Endodermal cell (in vitro differentiated cells): Measurements from ENCODE around the gene AHSP. TPM values are rescaled to one million over a fixed set of nuclear protein-coding genes. Genes with fewer than 3 reads are reported as not detected.

Experiments
- DNase-seq: peaks from one replicate; pipeline ENCODE4 v3.0.0-alpha.2; 2017
- H3K27ac ChIP-seq: 2 replicates; pipeline ENCODE4 v1.5.1; 2013; ENCODE audit warnings: mild to moderate bottlenecking, low read depth, low read length, moderate library complexity
- H3K27me3 ChIP-seq: 2 replicates; pipeline ENCODE4 v1.6.1; 2013; ENCODE audit warnings: mild to moderate bottlenecking, low read length, moderate library complexity; ENCODE audit not compliant: insufficient read depth, control insufficient read depth, poor library complexity, severe bottlenecking
- H3K36me3 ChIP-seq: 2 replicates; pipeline ENCODE4 v1.7.0; 2013; ENCODE audit warnings: mild to moderate bottlenecking, low read length, moderate library complexity; ENCODE audit not compliant: control insufficient read depth, insufficient read depth
- H3K4me1 ChIP-seq: one replicate; pipeline ENCODE4 v1.7.0; 2013; ENCODE audit warnings: low read length; ENCODE audit not compliant: control insufficient read depth, insufficient read depth
- H3K4me3 ChIP-seq: 2 replicates; pipeline ENCODE4 v1.5.1; 2013; ENCODE audit warnings: mild to moderate bottlenecking, low read length, moderate library complexity
- H3K9ac ChIP-seq: 2 replicates; pipeline ENCODE4 v1.6.1; 2013; ENCODE audit warnings: mild to moderate bottlenecking, low read length, moderate library complexity; ENCODE audit not compliant: poor library complexity, severe bottlenecking; ENCODE audit errors: extremely low read depth
- H3K9me3 ChIP-seq: 2 replicates; pipeline ENCODE4 v1.6.1; 2013; ENCODE audit warnings: mild to moderate bottlenecking, low read length, moderate library complexity; ENCODE audit not compliant: control insufficient read depth
- H3K27ac Mint-ChIP-seq: 2 replicates; pipeline ENCODE4 v1.8.0; 2020; ENCODE audit warnings: mixed read lengths
- H3K27me3 Mint-ChIP-seq: 2 replicates; pipeline ENCODE4 v1.8.0; 2021; ENCODE audit warnings: mild to moderate bottlenecking, mixed read lengths; ENCODE audit not compliant: insufficient read depth
- H3K36me3 Mint-ChIP-seq: 2 replicates; pipeline ENCODE4 v1.8.0; 2020; ENCODE audit warnings: low read depth, mixed read lengths
- H3K4me1 Mint-ChIP-seq: 2 replicates; pipeline ENCODE4 v1.8.0; 2020; ENCODE audit warnings: mixed read lengths
- H3K4me3 Mint-ChIP-seq: 2 replicates; pipeline ENCODE4 v1.8.0; 2020; ENCODE audit warnings: mild to moderate bottlenecking, moderate library complexity, mixed read lengths
- H3K9me3 Mint-ChIP-seq: 2 replicates; pipeline ENCODE4 v1.8.0; 2020; ENCODE audit warnings: mild to moderate bottlenecking, mixed read lengths
- WGBS, 2 experiments: methylation state at CpG; one replicate each; pipeline versions ENCODE4 v1.1.5 to v1.1.7; 2013; ENCODE audit warnings: missing lambda C conversion rate in 2 of 2, mixed read lengths in 1 of 2; ENCODE audit not compliant: insufficient coverage in 1 of 2, insufficient read length in 1 of 2; 5-methylcytosine and 5-hydroxymethylcytosine counted together
- total RNA-seq, 2 donors: library from RNA; stranded (reverse); fragmentation: NEBNext Ultra II Directional in 1 of 2; extraction: Animal tissue kit (Norgen Biotek cat#: 25700) in 1 of 2; gene quantifications; 2 replicates in 1 of 2; 3 replicates in 1 of 2; pipeline ENCODE4 v1.2.1, GENCODE V29; 2021
- TF ChIP-seq, protein P1 (sequence below): fragments of 200-600 bp; sonication (generic); conservative IDR thresholded peaks from 2 replicates; pipeline ENCODE4 v1.5.0; 2021; ENCODE audit warnings: antibody characterized with exemption, mild to moderate bottlenecking

Gene AHSP
- total RNA-seq, 2 donors from 2014 or later, result not detected

DNA sequence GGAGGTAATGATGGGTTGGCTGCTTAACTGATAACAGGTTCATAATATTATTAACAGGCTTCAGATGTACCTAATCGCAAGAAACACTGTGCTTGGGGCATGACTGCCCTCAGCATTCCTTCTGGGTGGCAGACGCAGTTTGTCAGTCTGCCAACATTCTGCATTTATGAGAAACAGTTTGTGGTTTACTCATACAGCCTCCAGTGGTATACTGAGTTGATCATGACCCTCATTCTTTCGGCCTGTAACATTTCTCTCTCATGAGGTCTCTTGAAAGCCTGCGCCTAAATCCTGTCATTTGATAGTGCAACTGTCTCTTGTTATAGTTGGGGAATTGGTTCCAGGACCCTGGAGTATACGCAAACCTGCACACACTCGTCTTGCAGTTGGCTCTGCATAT is 14.6 kb upstream of the AHSP start:
- Histone ChIP-seq H3K9me3 (no peaks in the 10 kb centered on the region), H3K4me3 (no peak overlapping the region), H3K4me1 (no peaks in the 10 kb centered on the region), H3K27me3 (no peaks in the 10 kb centered on the region), H3K9ac (no peak overlapping the region), H3K36me3 (no peaks in the 10 kb centered on the region), H3K27ac (no peak overlapping the region)
- H3K9me3 Mint-ChIP-seq, result peaks cover 20% of the 10 kb centered on the region
- H3K27me3 Mint-ChIP-seq, result peaks cover 21% of the 10 kb centered on the region
- no peak overlapping the region for H3K27ac Mint-ChIP-seq
- DNase-seq, result no peak
- no peaks in the 10 kb centered on the region for H3K36me3 Mint-ChIP-seq
- 47 to 61% methylated on average over 4 to 6 of the region's 6 CpGs for WGBS, 2 experiments
- H3K4me3 Mint-ChIP-seq, result no peak overlapping the region
- TF ChIP-seq, protein P1, sequence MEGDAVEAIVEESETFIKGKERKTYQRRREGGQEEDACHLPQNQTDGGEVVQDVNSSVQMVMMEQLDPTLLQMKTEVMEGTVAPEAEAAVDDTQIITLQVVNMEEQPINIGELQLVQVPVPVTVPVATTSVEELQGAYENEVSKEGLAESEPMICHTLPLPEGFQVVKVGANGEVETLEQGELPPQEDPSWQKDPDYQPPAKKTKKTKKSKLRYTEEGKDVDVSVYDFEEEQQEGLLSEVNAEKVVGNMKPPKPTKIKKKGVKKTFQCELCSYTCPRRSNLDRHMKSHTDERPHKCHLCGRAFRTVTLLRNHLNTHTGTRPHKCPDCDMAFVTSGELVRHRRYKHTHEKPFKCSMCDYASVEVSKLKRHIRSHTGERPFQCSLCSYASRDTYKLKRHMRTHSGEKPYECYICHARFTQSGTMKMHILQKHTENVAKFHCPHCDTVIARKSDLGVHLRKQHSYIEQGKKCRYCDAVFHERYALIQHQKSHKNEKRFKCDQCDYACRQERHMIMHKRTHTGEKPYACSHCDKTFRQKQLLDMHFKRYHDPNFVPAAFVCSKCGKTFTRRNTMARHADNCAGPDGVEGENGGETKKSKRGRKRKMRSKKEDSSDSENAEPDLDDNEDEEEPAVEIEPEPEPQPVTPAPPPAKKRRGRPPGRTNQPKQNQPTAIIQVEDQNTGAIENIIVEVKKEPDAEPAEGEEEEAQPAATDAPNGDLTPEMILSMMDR, result no peak
- H3K4me1 Mint-ChIP-seq, result peaks cover 10% of the 10 kb centered on the region

DNA sequence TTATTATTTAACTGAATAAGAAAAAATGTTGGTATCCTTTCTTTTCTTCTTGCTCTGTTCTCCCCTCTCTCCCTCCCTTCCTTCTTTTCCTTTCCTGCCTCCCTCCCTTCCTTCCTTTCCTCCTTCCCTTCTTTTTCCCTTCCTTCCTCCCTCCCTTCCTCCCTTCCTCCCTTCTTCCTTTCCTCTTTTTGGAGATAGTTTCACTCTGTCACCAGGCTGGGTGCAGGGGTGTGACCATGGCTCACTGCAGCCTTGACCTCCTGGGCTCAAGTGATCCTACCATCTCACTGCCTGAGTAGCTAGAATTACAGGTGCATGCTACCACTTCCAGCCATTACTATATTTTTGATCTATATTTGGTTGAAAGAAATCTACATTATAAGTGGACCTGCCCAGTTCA is 13.8 kb upstream of the AHSP start:
- Histone ChIP-seq H3K4me1 (no peaks in the 10 kb centered on the region), H3K36me3 (no peaks in the 10 kb centered on the region), H3K9me3 (no peaks in the 10 kb centered on the region), H3K27me3 (no peaks in the 10 kb centered on the region), H3K9ac (no peak overlapping the region), H3K27ac (no peak overlapping the region), H3K4me3 (no peak overlapping the region)
- H3K27ac Mint-ChIP-seq, result no peak overlapping the region
- peaks cover 5% of the 10 kb centered on the region for H3K4me1 Mint-ChIP-seq
- no peak overlapping the region for H3K4me3 Mint-ChIP-seq
- H3K27me3 Mint-ChIP-seq, result peaks cover 21% of the 10 kb centered on the region
- TF ChIP-seq, protein P1, result no peak
- no peak for DNase-seq
- H3K9me3 Mint-ChIP-seq, result peaks cover 20% of the 10 kb centered on the region
- no peaks in the 10 kb centered on the region for H3K36me3 Mint-ChIP-seq

DNA sequence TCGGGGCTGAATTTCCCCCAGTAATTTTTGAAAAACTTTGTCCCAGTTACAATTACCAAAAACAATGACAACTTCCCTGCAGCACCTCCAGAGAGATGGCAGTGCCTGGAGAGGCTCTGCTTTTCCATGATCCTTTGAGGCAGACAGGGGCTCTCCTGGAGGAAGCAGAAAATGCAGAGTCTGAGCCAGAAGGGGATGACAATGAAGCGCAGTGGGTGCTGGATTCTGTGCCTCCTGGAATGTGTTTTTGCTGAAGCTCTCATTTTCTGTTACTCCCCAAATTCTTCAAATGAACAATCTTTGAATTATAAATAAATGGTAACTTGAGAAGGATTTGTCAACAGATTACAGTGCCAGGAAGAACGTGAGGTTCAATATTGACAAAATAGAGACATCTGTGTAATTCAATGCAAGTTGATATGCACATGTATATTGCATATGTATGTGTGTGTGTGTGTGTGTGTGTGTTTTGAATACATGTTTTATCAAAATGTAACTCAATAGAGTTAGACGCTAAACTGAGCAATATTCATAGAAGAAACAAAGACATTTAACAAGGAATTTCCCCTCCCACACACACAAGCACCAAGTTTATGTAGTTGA is 9.8 kb upstream of the AHSP start:
- Mint-ChIP-seq H3K36me3 (no peaks in the 10 kb centered on the region), H3K4me1 (no peaks in the 10 kb centered on the region), H3K27ac (no peak overlapping the region), H3K9me3 (peaks cover 20% of the 10 kb centered on the region), H3K4me3 (no peak overlapping the region), H3K27me3 (peaks cover 10% of the 10 kb centered on the region)
- Histone ChIP-seq H3K9me3 (no peaks in the 10 kb centered on the region), H3K27me3 (no peaks in the 10 kb centered on the region), H3K4me3 (no peak overlapping the region), H3K4me1 (no peaks in the 10 kb centered on the region), H3K36me3 (no peaks in the 10 kb centered on the region), H3K9ac (no peak overlapping the region), H3K27ac (no peak overlapping the region)
- no peak for DNase-seq
- WGBS, 2 experiments, result 79 to 86% methylated on average over 2 to 3 of the region's 4 CpGs
- TF ChIP-seq, protein P1, result no peak
